ENCODE data around the gene UFSP1. TPM values are rescaled to one million over a fixed set of nuclear protein-coding genes. Genes with fewer than 3 reads are reported as not detected.
A peak's percentile ranks its signal among the peaks of the same experiment; 100 is the strongest.

Gene UFSP1
- total RNA-seq, 6 donors from 2014 or later = 0.55 to 8.5 (median 4.8) TPM; not detected in 1

GRCh38 chr7:100886936-100887515 lies 2.5 kb downstream of the UFSP1 start:
- peaks cover 33 to 66% (median 58%) of the 10 kb centered on the region in 4 donors for H3K36me3 ChIP-seq
- ATAC-seq (ENCODE audit: low FRiP score in 2 of 2) (no peak), DNase-seq (peak in 1 of 2 donors; percentile 72)
- peaks cover 32 to 40% (median 37%) of the 10 kb centered on the region in 4 donors for H3K4me1 ChIP-seq
- H3K27me3 ChIP-seq = peaks cover 0 to 4% (median 0%) of the 10 kb centered on the region in 4 donors
- no peak overlapping the region for H3K4me3 ChIP-seq
- H3K27ac ChIP-seq = peak overlapping the region; percentile 62 to 74 (median 66)
- no peaks in the 10 kb centered on the region for H3K9me3 ChIP-seq
- WGBS, 2 donors = 77 to 80% methylated on average over 16 to 25 of the region's 25 CpGs
- no peak for TF ChIP-seq EP300 (IDR thresholded peaks at IDR 0.05)
- TF ChIP-seq CTCF (IDR thresholded peaks at IDR 0.05) = no peak
- no peak for TF ChIP-seq POLR2AphosphoS5 (IDR thresholded peaks at IDR 0.05)
- no peak for TF ChIP-seq POLR2A (IDR thresholded peaks at IDR 0.05)

- peaks cover 32 to 40% (median 37%) of the 10 kb centered on the region in 4 donors for H3K4me1 ChIP-seq
- DNase-seq = no peak
- H3K27ac ChIP-seq = peak overlapping the region in 1 of 4 donors; percentile 67
- WGBS, 2 donors = 83 to 91% methylated on average over 13 to 27 of the region's 27 CpGs
- no peak for ATAC-seq (ENCODE audit: low FRiP score in 2 of 2)
- H3K9me3 ChIP-seq = no peaks in the 10 kb centered on the region
- peaks cover 37 to 73% (median 65%) of the 10 kb centered on the region in 4 donors for H3K36me3 ChIP-seq
- peaks cover 0 to 4% (median 0%) of the 10 kb centered on the region in 4 donors for H3K27me3 ChIP-seq
- TF ChIP-seq CTCF (IDR thresholded peaks at IDR 0.05) (no peak), EP300 (IDR thresholded peaks at IDR 0.05) (no peak), POLR2A (IDR thresholded peaks at IDR 0.05) (no peak), POLR2AphosphoS5 (IDR thresholded peaks at IDR 0.05) (no peak)
- no peak overlapping the region for H3K4me3 ChIP-seq
Measured at GRCh38 chr7:100886142-100886935, 3.2 kb downstream of the UFSP1 start.

- Histone ChIP-seq H3K4me3 (no peak overlapping the region), H3K36me3 (peaks cover 37 to 81% (median 70%) of the 10 kb centered on the region in 4 donors), H3K27ac (no peak overlapping the region), H3K4me1 (peaks cover 25 to 33% (median 29%) of the 10 kb centered on the region in 4 donors), H3K27me3 (no peaks in the 10 kb centered on the region), H3K9me3 (no peaks in the 10 kb centered on the region)
- ATAC-seq (ENCODE audit: low FRiP score in 2 of 2) (no peak), DNase-seq (no peak)
- WGBS, 2 donors = 84 to 86% methylated on average over 21 to 22 of the region's 22 CpGs
- TF ChIP-seq POLR2A (IDR thresholded peaks at IDR 0.05) (no peak), POLR2AphosphoS5 (IDR thresholded peaks at IDR 0.05) (no peak), EP300 (IDR thresholded peaks at IDR 0.05) (no peak), CTCF (IDR thresholded peaks at IDR 0.05) (no peak)
Measured at GRCh38 chr7:100885440-100886141, 3.9 kb downstream of the UFSP1 start.

- 90 to 93% methylated on average over 29 of the region's 29 CpGs for WGBS, 2 donors
- no peak for TF ChIP-seq POLR2A (IDR thresholded peaks at IDR 0.05)
- TF ChIP-seq POLR2AphosphoS5 (IDR thresholded peaks at IDR 0.05) = no peak
- no peak for TF ChIP-seq EP300 (IDR thresholded peaks at IDR 0.05)
- TF ChIP-seq CTCF (IDR thresholded peaks at IDR 0.05) = no peak
Measured at GRCh38 chr7:100884736-100885439, 4.6 kb downstream of the UFSP1 start.

More at GRCh38 chr7:100884736-100885439, 4.6 kb downstream of the UFSP1 start:
- no peak for ATAC-seq (ENCODE audit: low FRiP score in 2 of 2)
- Histone ChIP-seq H3K36me3 (peaks cover 37 to 88% (median 73%) of the 10 kb centered on the region in 4 donors), H3K4me1 (peaks cover 21 to 26% (median 24%) of the 10 kb centered on the region in 4 donors), H3K9me3 (no peaks in the 10 kb centered on the region), H3K27ac (no peak overlapping the region), H3K4me3 (no peak overlapping the region), H3K27me3 (no peaks in the 10 kb centered on the region)
- no peak for DNase-seq
